ENCODE data around the gene RAB3GAP1.
"Not testable (repeated sequence)": the region's sequence is repeated elsewhere in the genome, so short reads cannot be mapped to it uniquely, and the experiment has no call there.

The RAB3GAP1 gene

GRCh38 chr2:135029481-135030134 lies 22.5 kb upstream of the RAB3GAP1 start:
- no peak for DNase-seq
- no peaks in the 10 kb centered on the region for H3K4me1 ChIP-seq
- no peak overlapping the region for H3K4me3 ChIP-seq (ENCODE audit: low read depth, low read length)
- no peaks in the 10 kb centered on the region for H3K27me3 ChIP-seq
- H3K36me3 ChIP-seq, result no peaks in the 10 kb centered on the region
- no peak for TF ChIP-seq CTCF (IDR thresholded peaks at IDR 0.05; ENCODE audit: low read depth, low read length)
- H3K9me3 ChIP-seq, result no peaks in the 10 kb centered on the region

DNA sequence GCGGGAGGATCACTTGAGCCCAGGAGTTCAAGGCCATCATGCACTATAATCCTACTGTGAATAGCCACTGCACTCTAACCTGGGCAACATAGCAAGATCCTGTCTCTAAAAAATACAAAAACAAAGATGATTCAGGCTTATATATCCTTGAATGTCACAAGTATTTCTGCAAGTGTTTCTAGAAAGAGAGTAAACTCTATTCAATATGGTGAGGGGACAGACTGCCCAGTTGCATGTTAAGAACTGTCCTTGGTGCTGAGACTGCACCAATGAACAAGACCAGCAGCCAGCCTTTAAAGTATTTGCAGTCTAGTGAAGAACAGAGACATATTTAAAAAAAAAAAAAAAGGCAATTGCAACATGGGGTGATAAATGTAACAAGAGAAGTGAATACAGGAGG lies 21.3 kb upstream of the RAB3GAP1 start:
- no peak for TF ChIP-seq CTCF (IDR thresholded peaks at IDR 0.05; ENCODE audit: low read depth, low read length)
- Histone ChIP-seq H3K4me3 (ENCODE audit: low read depth, low read length) (no peak overlapping the region), H3K4me1 (no peaks in the 10 kb centered on the region), H3K36me3 (no peaks in the 10 kb centered on the region), H3K9me3 (no peaks in the 10 kb centered on the region), H3K27me3 (no peaks in the 10 kb centered on the region)
- no peak for DNase-seq

DNA sequence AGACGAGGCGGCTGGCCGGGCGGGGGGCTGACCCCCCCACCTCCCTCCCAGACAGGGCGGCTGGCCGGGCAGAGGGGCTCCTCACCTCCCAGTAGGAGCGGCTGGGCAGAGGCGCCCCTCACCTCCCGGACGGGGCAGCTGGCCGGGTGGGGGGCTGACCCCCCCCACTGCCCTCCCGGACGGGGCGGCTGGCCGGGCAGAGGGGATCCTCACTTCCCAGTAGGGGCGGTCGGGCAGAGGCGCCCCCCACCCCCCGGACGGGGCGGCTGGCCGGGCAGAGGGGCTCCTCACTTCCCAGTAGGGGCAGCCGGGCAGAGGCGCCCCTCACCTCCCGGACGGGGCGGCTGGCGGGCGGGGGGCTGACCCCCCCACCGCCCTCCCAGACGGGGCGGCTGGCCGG lies 18.9 kb upstream of the RAB3GAP1 start:
- H3K9me3 ChIP-seq; H3K27me3 ChIP-seq; DNase-seq; H3K36me3 ChIP-seq; H3K4me1 ChIP-seq; H3K4me3 ChIP-seq (ENCODE audit: low read depth, low read length): not testable (repeated sequence)

GRCh38 chr2:135037831-135038230 lies 14.3 kb upstream of the RAB3GAP1 start:
- no peaks in the 10 kb centered on the region for H3K4me1 ChIP-seq
- DNase-seq, result no peak
- no peaks in the 10 kb centered on the region for H3K36me3 ChIP-seq
- no peak for TF ChIP-seq CTCF (IDR thresholded peaks at IDR 0.05; ENCODE audit: low read depth, low read length)
- H3K27me3 ChIP-seq, result no peaks in the 10 kb centered on the region
- no peak overlapping the region for H3K4me3 ChIP-seq (ENCODE audit: low read depth, low read length)
- no peaks in the 10 kb centered on the region for H3K9me3 ChIP-seq

DNA sequence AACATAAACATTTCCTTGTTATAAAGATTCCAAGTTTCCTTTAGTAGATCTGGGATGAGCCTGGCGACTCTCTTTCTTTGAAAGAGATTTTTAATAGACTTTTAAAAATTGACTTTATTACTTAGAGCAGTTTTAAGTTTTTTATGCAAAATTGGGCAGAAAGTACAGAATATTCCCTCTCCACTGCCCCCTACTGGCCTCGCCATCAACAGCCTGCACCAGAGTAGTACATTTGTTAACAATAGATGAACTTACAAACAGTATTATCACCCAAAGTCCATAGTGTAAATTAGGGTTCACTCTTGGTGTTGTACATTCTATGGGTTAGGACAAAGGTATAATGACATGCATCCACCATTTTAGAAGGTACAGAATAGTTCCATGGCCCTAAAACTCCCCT lies 8.7 kb upstream of the RAB3GAP1 start:
- DNase-seq, result no peak
- no peaks in the 10 kb centered on the region for H3K27me3 ChIP-seq
- no peaks in the 10 kb centered on the region for H3K9me3 ChIP-seq
- H3K4me1 ChIP-seq, result no peaks in the 10 kb centered on the region
- TF ChIP-seq CTCF (IDR thresholded peaks at IDR 0.05; ENCODE audit: low read depth, low read length), result peak; percentile 57
- H3K36me3 ChIP-seq, result no peaks in the 10 kb centered on the region
- H3K4me3 ChIP-seq (ENCODE audit: low read depth, low read length), result no peak overlapping the region

- no peaks in the 10 kb centered on the region for H3K9me3 ChIP-seq
- no peak for DNase-seq
- H3K27me3 ChIP-seq, result no peaks in the 10 kb centered on the region
- no peaks in the 10 kb centered on the region for H3K36me3 ChIP-seq
- no peaks in the 10 kb centered on the region for H3K4me1 ChIP-seq
- H3K4me3 ChIP-seq (ENCODE audit: low read depth, low read length), result no peak within 1 kb of the TSS
- no peak for TF ChIP-seq CTCF (IDR thresholded peaks at IDR 0.05; ENCODE audit: low read depth, low read length)
These were observed 4.8 kb upstream of the RAB3GAP1 start, which contains the start of gene MAP3K19 for GRCh38 chr2:135047300-135047699. MAP3K19 (minus strand) TSS chr2:135047447; CDS start chr2:135024647, 22,800 bp downstream.

Data from BE2C (cell line).